ENCODE measurements around the gene GALNTL6. TPM values are rescaled to one million over a fixed set of nuclear protein-coding genes. Genes with fewer than 3 reads are reported as not detected.

The GALNTL6 gene
- total RNA-seq, 2 experiments from 2014 or later, result not detected

GRCh38 chr4:173052439-173052838 lies 1239.2 kb downstream of the GALNTL6 start:
- CTCF ChIA-PET, result interaction anchor here (0.9 kb wide), 1 partner anchor 29 kb away, joined by 3 read pairs; no protein-coding TSS in a partner anchor
- Mint-ChIP-seq H3K36me3 (no peaks in the 10 kb centered on the region), H3K27me3 (peaks cover 8% of the 10 kb centered on the region)

GRCh38 chr4:173056271-173056670 lies 1243.1 kb downstream of the GALNTL6 start:
- no peak overlapping the region for H3K4me3 Mint-ChIP-seq
- H3K27ac Mint-ChIP-seq, result no peak overlapping the region
- H3K9me3 Mint-ChIP-seq, result no peaks in the 10 kb centered on the region
- ChIA-PET POLR2A (no interaction called here), CTCF (no interaction called here)
- no peaks in the 10 kb centered on the region for H3K36me3 Mint-ChIP-seq
- intact Hi-C loops (cut with micrococcal nuclease), result no loop called here
- H3K4me1 Mint-ChIP-seq (ENCODE audit: low read depth), result no peaks in the 10 kb centered on the region
- peaks cover 8% of the 10 kb centered on the region for H3K27me3 Mint-ChIP-seq
- DNase-seq, result no peak

More at GRCh38 chr4:173052439-173052838, 1239.2 kb downstream of the GALNTL6 start:
- Mint-ChIP-seq H3K9me3 (no peaks in the 10 kb centered on the region), H3K27ac (no peak overlapping the region), H3K4me3 (no peak overlapping the region), H3K4me1 (ENCODE audit: low read depth) (no peaks in the 10 kb centered on the region)
- POLR2A ChIA-PET, result no interaction called here
- no peak for DNase-seq
- intact Hi-C loops (cut with micrococcal nuclease), result no loop called here

- H3K4me3 Mint-ChIP-seq, result no peak overlapping the region
- no peaks in the 10 kb centered on the region for H3K4me1 Mint-ChIP-seq (ENCODE audit: low read depth)
- peaks cover 8% of the 10 kb centered on the region for H3K27me3 Mint-ChIP-seq
- intact Hi-C loops (cut with micrococcal nuclease), result no loop called here
- no peak for DNase-seq
- ChIA-PET CTCF (no interaction called here), POLR2A (no interaction called here)
- H3K9me3 Mint-ChIP-seq, result no peaks in the 10 kb centered on the region
- no peaks in the 10 kb centered on the region for H3K36me3 Mint-ChIP-seq
- no peak overlapping the region for H3K27ac Mint-ChIP-seq
These were observed 1243.5 kb downstream of the GALNTL6 start for GRCh38 chr4:173056710-173057109.

GRCh38 chr4:173057442-173057841 lies 1244.2 kb downstream of the GALNTL6 start:
- Mint-ChIP-seq H3K4me1 (ENCODE audit: low read depth) (no peaks in the 10 kb centered on the region), H3K27me3 (peaks cover 5% of the 10 kb centered on the region), H3K9me3 (no peaks in the 10 kb centered on the region), H3K4me3 (no peak overlapping the region), H3K36me3 (no peaks in the 10 kb centered on the region), H3K27ac (no peak overlapping the region)
- ChIA-PET POLR2A (no interaction called here), CTCF (no interaction called here)
- no peak for DNase-seq
- intact Hi-C loops (cut with micrococcal nuclease), result no loop called here

GRCh38 chr4:173057901-173058300 lies 1244.7 kb downstream of the GALNTL6 start:
- Mint-ChIP-seq H3K4me1 (ENCODE audit: low read depth) (no peaks in the 10 kb centered on the region), H3K27me3 (peaks cover 5% of the 10 kb centered on the region), H3K27ac (no peak overlapping the region), H3K36me3 (no peaks in the 10 kb centered on the region), H3K9me3 (no peaks in the 10 kb centered on the region), H3K4me3 (no peak overlapping the region)
- POLR2A ChIA-PET, result no interaction called here
- intact Hi-C loops (cut with micrococcal nuclease), result no loop called here
- CTCF ChIA-PET, result no interaction called here
- no peak for DNase-seq

GRCh38 chr4:173061160-173061559 lies 1248.0 kb downstream of the GALNTL6 start:
- intact Hi-C loops (cut with micrococcal nuclease), result no loop called here
- no peaks in the 10 kb centered on the region for H3K4me1 Mint-ChIP-seq (ENCODE audit: low read depth)

GRCh38 chr4:173073939-173074500 lies 1260.8 kb downstream of the GALNTL6 start:
- Mint-ChIP-seq H3K4me1 (ENCODE audit: low read depth) (no peaks in the 10 kb centered on the region), H3K4me3 (no peak overlapping the region)

More at GRCh38 chr4:173061160-173061559, 1248.0 kb downstream of the GALNTL6 start:
- Mint-ChIP-seq H3K27ac (no peak overlapping the region), H3K9me3 (peaks cover 4% of the 10 kb centered on the region), H3K36me3 (no peaks in the 10 kb centered on the region), H3K27me3 (peaks cover 5% of the 10 kb centered on the region), H3K4me3 (no peak overlapping the region)
- no peak for DNase-seq
- ChIA-PET POLR2A (no interaction called here), CTCF (no interaction called here)

GRCh38 chr4:173074501-173074946 lies 1261.3 kb downstream of the GALNTL6 start:
- intact Hi-C loops (cut with micrococcal nuclease), result no loop called here
- H3K36me3 Mint-ChIP-seq, result no peaks in the 10 kb centered on the region
- no peak overlapping the region for H3K27ac Mint-ChIP-seq
- H3K27me3 Mint-ChIP-seq, result peaks cover 1% of the 10 kb centered on the region
- DNase-seq, result no peak
- peaks cover 18% of the 10 kb centered on the region for H3K9me3 Mint-ChIP-seq
- POLR2A ChIA-PET, result no interaction called here
- no peak overlapping the region for H3K4me3 Mint-ChIP-seq
- H3K4me1 Mint-ChIP-seq (ENCODE audit: low read depth), result no peaks in the 10 kb centered on the region
- CTCF ChIA-PET, result no interaction called here

More at GRCh38 chr4:173073939-173074500, 1260.8 kb downstream of the GALNTL6 start:
- peaks cover 3% of the 10 kb centered on the region for H3K27me3 Mint-ChIP-seq
- DNase-seq, result no peak
- peaks cover 22% of the 10 kb centered on the region for H3K9me3 Mint-ChIP-seq
- peaks cover under 1% of the 10 kb centered on the region for H3K36me3 Mint-ChIP-seq
- H3K27ac Mint-ChIP-seq, result no peak overlapping the region
- POLR2A ChIA-PET, result no interaction called here
- CTCF ChIA-PET, result no interaction called here
- intact Hi-C loops (cut with micrococcal nuclease), result no loop called here

GRCh38 chr4:173076903-173077634 lies 1263.9 kb downstream of the GALNTL6 start:
- CTCF ChIA-PET, result no interaction called here
- DNase-seq, result no peak

GRCh38 chr4:173088144-173088543 lies 1274.9 kb downstream of the GALNTL6 start:
- DNase-seq, result no peak
- CTCF ChIA-PET, result no interaction called here
- no peaks in the 10 kb centered on the region for H3K36me3 Mint-ChIP-seq
- POLR2A ChIA-PET, result no interaction called here
- intact Hi-C loops (cut with micrococcal nuclease), result no loop called here
- no peaks in the 10 kb centered on the region for H3K4me1 Mint-ChIP-seq (ENCODE audit: low read depth)
- no peaks in the 10 kb centered on the region for H3K9me3 Mint-ChIP-seq
- H3K4me3 Mint-ChIP-seq, result no peak overlapping the region
- peaks cover 24% of the 10 kb centered on the region for H3K27me3 Mint-ChIP-seq
- no peak overlapping the region for H3K27ac Mint-ChIP-seq

More at GRCh38 chr4:173076903-173077634, 1263.9 kb downstream of the GALNTL6 start:
- peaks cover 8% of the 10 kb centered on the region for H3K9me3 Mint-ChIP-seq
- no peaks in the 10 kb centered on the region for H3K36me3 Mint-ChIP-seq
- POLR2A ChIA-PET, result no interaction called here
- intact Hi-C loops (cut with micrococcal nuclease), result no loop called here
- H3K4me1 Mint-ChIP-seq (ENCODE audit: low read depth), result no peaks in the 10 kb centered on the region
- H3K4me3 Mint-ChIP-seq, result no peak overlapping the region
- H3K27me3 Mint-ChIP-seq, result peaks cover 1% of the 10 kb centered on the region
- no peak overlapping the region for H3K27ac Mint-ChIP-seq

All from activated CD4-positive, alpha-beta memory T cell treated with anti-CD3 and anti-CD28 coated beads for 36 hours (primary cell).